Tibial nerve (tissue), 4 donors: ENCODE results near the gene TTC9B.

Experiments used
- CTCF ChIP-seq, 5 experiments: fragments of 200-600 bp in 3 of 5; fragments of 450-650 bp in 2 of 5; sonication (generic) in 3 of 5; IDR thresholded peaks; one replicate each; pipeline ENCODE4 v1.5.1; 2016 to 2019; ENCODE audit warnings: antibody characterized with exemption in 5 of 5, mild to moderate bottlenecking in 3 of 5, moderate library complexity in 2 of 5
- EP300 ChIP-seq, 2 donors: sonication (generic); formaldehyde crosslinking; IDR thresholded peaks; one replicate each; pipeline ENCODE4 v1.6.1; 2017; ENCODE audit warnings: antibody characterized with exemption in 2 of 2, mild to moderate bottlenecking in 1 of 2
- POLR2A ChIP-seq, 2 donors: fragments of 450-650 bp; IDR thresholded peaks; one replicate each; pipeline ENCODE4 v1.6.1; 2017; ENCODE audit warnings: antibody characterized with exemption in 2 of 2, mild to moderate bottlenecking in 2 of 2, moderate library complexity in 2 of 2

GRCh38 chr19:40238775-40239174 is 20.6 kb upstream of the TTC9B start:
- TF ChIP-seq EP300 (IDR thresholded peaks at IDR 0.05) (no peak), POLR2A (IDR thresholded peaks at IDR 0.05) (no peak), CTCF (IDR thresholded peaks at IDR 0.05) (no peak)
